ENCODE data around the gene BRIP1.
"Not testable (repeated sequence)": the region's sequence is repeated elsewhere in the genome, so short reads cannot be mapped to it uniquely, and the experiment has no call there.

The BRIP1 gene

GRCh38 chr17:61668486-61668885 lies 194.8 kb downstream of the BRIP1 start (continued):
- TF ChIP-seq FEZF1 (tag by site-specific recombination; IDR thresholded peaks at IDR 0.05) (no peak), ZNF175 (tag by site-specific recombination; IDR thresholded peaks at IDR 0.05) (no peak), ZNF280C (tag by site-specific recombination; IDR thresholded peaks at IDR 0.05) (no peak), ZBTB8A (tag by site-specific recombination; IDR thresholded peaks at IDR 0.05) (no peak)

- H3K4me1 ChIP-seq (ENCODE audit: control insufficient read depth, insufficient read depth, low read length); H3K9me3 ChIP-seq (ENCODE audit: control insufficient read depth, insufficient read depth, low read depth, low read length); H3K27ac ChIP-seq (ENCODE audit: extremely low read depth, low read depth, low read length); H3K36me3 ChIP-seq (ENCODE audit: control insufficient read depth in 2 of 2, insufficient read depth in 1 of 2, low read length in 2 of 2); CTCF ChIA-PET; H3K4me3 ChIP-seq (ENCODE audit: low read depth, low read length): not testable (repeated sequence)
- POLR2A ChIA-PET = interaction anchor here (0.6 kb wide), 1 partner anchor 223 kb away, joined by 5 read pairs; no protein-coding TSS in a partner anchor
These were observed 196.8 kb downstream of the BRIP1 start for GRCh38 chr17:61666406-61667088.

- no peaks in the 10 kb centered on the region for H3K36me3 ChIP-seq (ENCODE audit: control insufficient read depth in 2 of 2, insufficient read depth in 1 of 2, low read length in 2 of 2)
- no peak overlapping the region for H3K27ac ChIP-seq (ENCODE audit: extremely low read depth, low read depth, low read length)
- ChIA-PET CTCF (interaction anchor here (0.6 to 1.4 kb wide), 3 partner anchors 28 to 1970 kb away, joined by 4 to 7 read pairs (median 6); no protein-coding TSS in a partner anchor), POLR2A (no interaction called here)
- no peak overlapping the region for H3K4me3 ChIP-seq (ENCODE audit: low read depth, low read length)
- H3K4me1 ChIP-seq (ENCODE audit: control insufficient read depth, insufficient read depth, low read length) = peaks cover 2% of the 10 kb centered on the region; the same call in 1 of the 2 replicates
- TF ChIP-seq ZNF777 (tag by site-specific recombination; IDR thresholded peaks at IDR 0.05; ENCODE audit: borderline replicate concordance) = no peak
- no peak for TF ChIP-seq ZNF274 (IDR thresholded peaks at IDR 0.05; ENCODE audit: low read length)
- no peak for TF ChIP-seq ZNF274 (tag by site-specific recombination; IDR thresholded peaks at IDR 0.05; ENCODE audit: borderline replicate concordance)
- no peak for TF ChIP-seq ZNF202 (tag by site-specific recombination; IDR thresholded peaks at IDR 0.05; ENCODE audit: borderline replicate concordance)
- no peak for TF ChIP-seq ZNF707 (tag by site-specific recombination; IDR thresholded peaks at IDR 0.05)
- no peak for TF ChIP-seq ZNF341 (tag by site-specific recombination; IDR thresholded peaks at IDR 0.05; ENCODE audit: low read depth)
- TF ChIP-seq PRDM2 (tag by site-specific recombination; IDR thresholded peaks at IDR 0.05; ENCODE audit: borderline replicate concordance) = no peak
- TF ChIP-seq HOXD13 (CRISPR knock-in tag; IDR thresholded peaks at IDR 0.05; ENCODE audit: borderline replicate concordance) = no peak
- TF ChIP-seq MEIS1 (CRISPR knock-in tag; IDR thresholded peaks at IDR 0.05; ENCODE audit: borderline replicate concordance) = no peak
- no peak for TF ChIP-seq YY1 (tag by site-specific recombination; IDR thresholded peaks at IDR 0.05)
- TF ChIP-seq KLF9 (tag by site-specific recombination; IDR thresholded peaks at IDR 0.05; ENCODE audit: low read depth) = no peak
- no peak for TF ChIP-seq ZNF501 (tag by site-specific recombination; IDR thresholded peaks at IDR 0.05)
- TF ChIP-seq ZNF701 (tag by site-specific recombination; IDR thresholded peaks at IDR 0.05) = no peak
- no peak for TF ChIP-seq ZNF521 (tag by site-specific recombination; IDR thresholded peaks at IDR 0.05)
- TF ChIP-seq ZNF623 (tag by site-specific recombination; IDR thresholded peaks at IDR 0.05) = no peak
- TF ChIP-seq, protein P1, sequence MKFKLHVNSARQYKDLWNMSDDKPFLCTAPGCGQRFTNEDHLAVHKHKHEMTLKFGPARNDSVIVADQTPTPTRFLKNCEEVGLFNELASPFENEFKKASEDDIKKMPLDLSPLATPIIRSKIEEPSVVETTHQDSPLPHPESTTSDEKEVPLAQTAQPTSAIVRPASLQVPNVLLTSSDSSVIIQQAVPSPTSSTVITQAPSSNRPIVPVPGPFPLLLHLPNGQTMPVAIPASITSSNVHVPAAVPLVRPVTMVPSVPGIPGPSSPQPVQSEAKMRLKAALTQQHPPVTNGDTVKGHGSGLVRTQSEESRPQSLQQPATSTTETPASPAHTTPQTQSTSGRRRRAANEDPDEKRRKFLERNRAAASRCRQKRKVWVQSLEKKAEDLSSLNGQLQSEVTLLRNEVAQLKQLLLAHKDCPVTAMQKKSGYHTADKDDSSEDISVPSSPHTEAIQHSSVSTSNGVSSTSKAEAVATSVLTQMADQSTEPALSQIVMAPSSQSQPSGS (tag by site-specific recombination; IDR thresholded peaks at IDR 0.05; ENCODE audit: low read depth) = no peak
- no peak for TF ChIP-seq ZNF394 (tag by site-specific recombination; IDR thresholded peaks at IDR 0.05; ENCODE audit: borderline replicate concordance)
- no peaks in the 10 kb centered on the region for H3K9me3 ChIP-seq (ENCODE audit: control insufficient read depth, insufficient read depth, low read depth, low read length)
These were observed 200.0 kb downstream of the BRIP1 start for GRCh38 chr17:61663310-61663709.
